ENCODE measurements around the gene ATP5IF1.

The ATP5IF1 gene

DNA sequence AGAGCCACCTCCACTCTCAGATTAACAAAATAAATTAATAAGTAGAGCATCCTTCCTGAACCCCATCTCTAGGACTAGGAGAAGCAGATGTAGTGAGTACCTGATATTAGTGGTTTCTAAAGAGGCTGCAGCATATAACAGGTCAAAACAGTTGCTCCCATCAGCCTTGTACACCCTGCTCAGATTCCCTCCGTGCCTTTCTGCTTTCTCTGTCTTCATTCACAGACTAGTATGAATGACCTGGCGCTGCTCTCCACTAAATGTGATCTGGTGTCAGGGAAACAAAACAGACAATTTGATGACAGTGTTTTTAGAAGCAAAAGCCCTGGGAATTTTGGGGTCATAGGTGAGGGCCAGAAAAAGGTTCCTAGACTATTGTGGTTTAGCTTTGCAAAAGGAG, 31.7 kb downstream of the ATP5IF1 start:
- Histone ChIP-seq H4K8ac (ENCODE audit: low read length) (no peak overlapping the region), H3K9ac (ENCODE audit: low read length) (no peak overlapping the region), H2BK15ac (ENCODE audit: low read depth, poor library complexity, severe bottlenecking) (no peak overlapping the region), H2AK5ac (ENCODE audit: low read length, severe bottlenecking) (no peak overlapping the region), H2BK5ac (ENCODE audit: low read depth, low read length, poor library complexity, severe bottlenecking) (no peak overlapping the region), H2BK120ac (ENCODE audit: low read depth, low read length) (no peak overlapping the region), H3K27ac (ENCODE audit: low read length, poor library complexity, severe bottlenecking) (no peak overlapping the region), H3K36me3 (ENCODE audit: control insufficient read depth in 1 of 2, insufficient read depth in 2 of 2, low read depth in 1 of 2, low read length in 2 of 2) (peaks cover 22 to 39% of the 10 kb centered on the region in 2 experiments), H3K23ac (ENCODE audit: low read length in 2 of 2) (no peak overlapping the region), H2AFZ (ENCODE audit: low read depth, low read length) (no peak overlapping the region), H3K14ac (ENCODE audit: low read length in 2 of 2) (no peak overlapping the region), H3K4me3 (ENCODE audit: insufficient read depth in 1 of 2, low read depth in 1 of 2, low read length in 2 of 2) (no peak overlapping the region), H3K18ac (ENCODE audit: low read depth in 1 of 2, low read length in 2 of 2) (no peak overlapping the region), H3K27me3 (ENCODE audit: control insufficient read depth in 1 of 2, insufficient read depth in 1 of 2, low read length in 2 of 2) (no peaks in the 10 kb centered on the region), H4K91ac (ENCODE audit: low read length) (no peak overlapping the region), H3K4me1 (ENCODE audit: control insufficient read depth, insufficient read depth, low read depth, low read length) (peaks cover 29% of the 10 kb centered on the region), H3K4me2 (ENCODE audit: low read length, poor library complexity, severe bottlenecking) (no peak overlapping the region), H3K4ac (ENCODE audit: low read depth in 1 of 2, low read length in 2 of 2) (no peak overlapping the region), H3K9me3 (ENCODE audit: control insufficient read depth, low read length) (no peaks in the 10 kb centered on the region), H2BK12ac (ENCODE audit: low read length in 2 of 2) (no peak overlapping the region), H3K79me1 (replicated peaks; ENCODE audit: low read length, poor library complexity, severe bottlenecking) (peaks cover 25% of the 10 kb centered on the region)
- WGBS: 97% methylated on average over 2 of the region's 2 CpGs
- DNase-seq: no peak

DNA sequence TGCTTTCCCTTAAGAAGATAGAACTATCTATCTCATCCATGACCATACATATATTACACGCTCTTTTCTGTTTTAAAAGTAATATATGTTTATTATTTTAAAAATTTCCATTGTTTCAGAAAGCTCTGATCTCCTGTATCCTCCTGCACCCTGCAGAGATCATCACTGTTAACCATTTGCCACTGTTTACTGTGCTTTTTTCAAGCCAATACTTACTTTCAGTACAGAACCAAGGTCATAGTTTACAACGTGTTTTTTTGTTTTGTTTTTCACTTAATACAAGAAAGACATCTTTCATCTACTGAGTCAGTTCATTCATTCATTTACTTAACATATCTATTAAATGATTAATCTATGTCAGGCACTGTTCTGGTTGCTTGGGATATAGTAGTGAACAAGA, 33.6 kb downstream of the ATP5IF1 start:
- H3K4me2 ChIP-seq (ENCODE audit: low read length, poor library complexity, severe bottlenecking): no peak overlapping the region
- DNase-seq: no peak
- WGBS: no CpG with 5 or more reads among the region's 2 CpGs
- H3K18ac ChIP-seq (ENCODE audit: low read depth in 1 of 2, low read length in 2 of 2): no peak overlapping the region
- no peak overlapping the region for H2AFZ ChIP-seq (ENCODE audit: low read depth, low read length)
- H3K9me3 ChIP-seq (ENCODE audit: control insufficient read depth, low read length): no peaks in the 10 kb centered on the region
- H3K27ac ChIP-seq (ENCODE audit: low read length, poor library complexity, severe bottlenecking): no peak overlapping the region
- H3K14ac ChIP-seq (ENCODE audit: low read length in 2 of 2): no peak overlapping the region
- peaks cover 39 to 53% of the 10 kb centered on the region in 2 experiments for H3K36me3 ChIP-seq (ENCODE audit: control insufficient read depth in 1 of 2, insufficient read depth in 2 of 2, low read depth in 1 of 2, low read length in 2 of 2)
- H3K23ac ChIP-seq (ENCODE audit: low read length in 2 of 2): no peak overlapping the region
- H2BK12ac ChIP-seq (ENCODE audit: low read length in 2 of 2): no peak overlapping the region
- H4K8ac ChIP-seq (ENCODE audit: low read length): no peak overlapping the region
- H3K4me1 ChIP-seq (ENCODE audit: control insufficient read depth, insufficient read depth, low read depth, low read length): peaks cover 27% of the 10 kb centered on the region
- no peak overlapping the region for H2BK5ac ChIP-seq (ENCODE audit: low read depth, low read length, poor library complexity, severe bottlenecking)
- H3K79me1 ChIP-seq (replicated peaks; ENCODE audit: low read length, poor library complexity, severe bottlenecking): peaks cover 40% of the 10 kb centered on the region
- H2BK15ac ChIP-seq (ENCODE audit: low read depth, poor library complexity, severe bottlenecking): no peak overlapping the region
- H2BK120ac ChIP-seq (ENCODE audit: low read depth, low read length): no peak overlapping the region
- no peak overlapping the region for H3K9ac ChIP-seq (ENCODE audit: low read length)
- H3K27me3 ChIP-seq (ENCODE audit: control insufficient read depth in 1 of 2, insufficient read depth in 1 of 2, low read length in 2 of 2): no peaks in the 10 kb centered on the region
- no peak overlapping the region for H3K4ac ChIP-seq (ENCODE audit: low read depth in 1 of 2, low read length in 2 of 2)
- H2AK5ac ChIP-seq (ENCODE audit: low read length, severe bottlenecking): no peak overlapping the region
- no peak overlapping the region for H4K91ac ChIP-seq (ENCODE audit: low read length)
- no peak overlapping the region for H3K4me3 ChIP-seq (ENCODE audit: insufficient read depth in 1 of 2, low read depth in 1 of 2, low read length in 2 of 2)

DNA sequence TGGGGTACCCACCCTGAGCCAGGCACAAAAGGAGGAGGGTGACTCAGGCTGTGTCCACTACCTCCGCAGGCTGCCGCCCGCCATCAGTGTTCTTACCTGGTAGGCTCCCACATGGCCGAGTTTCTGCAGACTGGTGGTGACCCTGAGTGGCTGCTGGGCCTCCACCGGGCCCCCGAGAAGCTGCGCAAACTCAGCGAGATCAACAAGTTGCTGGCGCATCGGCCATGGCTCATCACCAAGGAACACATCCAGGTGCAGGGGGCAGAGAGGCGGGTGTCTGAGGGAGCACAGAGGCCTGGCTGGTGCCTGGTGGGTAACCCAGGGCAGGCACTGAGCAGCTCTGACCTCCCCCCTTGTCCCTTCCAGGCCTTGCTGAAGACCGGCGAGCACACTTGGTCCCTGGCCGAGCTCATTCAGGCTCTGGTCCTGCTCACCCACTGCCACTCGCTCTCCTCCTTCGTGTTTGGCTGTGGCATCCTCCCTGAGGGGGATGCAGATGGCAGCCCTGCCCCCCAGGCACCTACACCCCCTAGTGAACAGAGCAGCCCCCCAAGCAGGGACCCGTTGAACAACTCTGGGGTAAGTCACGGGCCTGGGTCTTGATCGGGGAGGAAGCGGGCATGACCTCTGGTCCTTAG, 36.4 kb downstream of the ATP5IF1 start:
- Histone ChIP-seq H3K4me1 (ENCODE audit: control insufficient read depth, insufficient read depth, low read depth, low read length) (peaks cover 15% of the 10 kb centered on the region), H3K27ac (ENCODE audit: low read length, poor library complexity, severe bottlenecking) (no peak overlapping the region), H3K14ac (ENCODE audit: low read length in 2 of 2) (no peak overlapping the region), H3K79me1 (replicated peaks; ENCODE audit: low read length, poor library complexity, severe bottlenecking) (peaks cover 39% of the 10 kb centered on the region), H2AK5ac (ENCODE audit: low read length, severe bottlenecking) (no peak overlapping the region), H2BK120ac (ENCODE audit: low read depth, low read length) (no peak overlapping the region), H3K4me2 (ENCODE audit: low read length, poor library complexity, severe bottlenecking) (no peak overlapping the region), H3K27me3 (ENCODE audit: control insufficient read depth in 1 of 2, insufficient read depth in 1 of 2, low read length in 2 of 2) (no peaks in the 10 kb centered on the region), H3K9me3 (ENCODE audit: control insufficient read depth, low read length) (no peaks in the 10 kb centered on the region), H2BK5ac (ENCODE audit: low read depth, low read length, poor library complexity, severe bottlenecking) (no peak overlapping the region), H4K8ac (ENCODE audit: low read length) (peak overlapping the region; percentile 46), H3K4me3 (ENCODE audit: insufficient read depth in 1 of 2, low read depth in 1 of 2, low read length in 2 of 2) (peak overlapping the region in 1 of 2 experiments; percentile 16), H3K23ac (ENCODE audit: low read length in 2 of 2) (no peak overlapping the region), H4K91ac (ENCODE audit: low read length) (no peak overlapping the region), H2AFZ (ENCODE audit: low read depth, low read length) (no peak overlapping the region), H2BK15ac (ENCODE audit: low read depth, poor library complexity, severe bottlenecking) (no peak overlapping the region), H2BK12ac (ENCODE audit: low read length in 2 of 2) (peak overlapping the region in 1 of 2 experiments; percentile 31), H3K4ac (ENCODE audit: low read depth in 1 of 2, low read length in 2 of 2) (no peak overlapping the region), H3K9ac (ENCODE audit: low read length) (no peak overlapping the region), H3K36me3 (ENCODE audit: control insufficient read depth in 1 of 2, insufficient read depth in 2 of 2, low read depth in 1 of 2, low read length in 2 of 2) (peaks cover 64 to 75% of the 10 kb centered on the region in 2 experiments), H3K18ac (ENCODE audit: low read depth in 1 of 2, low read length in 2 of 2) (no peak overlapping the region)
- 98% methylated on average over 20 of the region's 20 CpGs for WGBS
- DNase-seq: no peak

DNA sequence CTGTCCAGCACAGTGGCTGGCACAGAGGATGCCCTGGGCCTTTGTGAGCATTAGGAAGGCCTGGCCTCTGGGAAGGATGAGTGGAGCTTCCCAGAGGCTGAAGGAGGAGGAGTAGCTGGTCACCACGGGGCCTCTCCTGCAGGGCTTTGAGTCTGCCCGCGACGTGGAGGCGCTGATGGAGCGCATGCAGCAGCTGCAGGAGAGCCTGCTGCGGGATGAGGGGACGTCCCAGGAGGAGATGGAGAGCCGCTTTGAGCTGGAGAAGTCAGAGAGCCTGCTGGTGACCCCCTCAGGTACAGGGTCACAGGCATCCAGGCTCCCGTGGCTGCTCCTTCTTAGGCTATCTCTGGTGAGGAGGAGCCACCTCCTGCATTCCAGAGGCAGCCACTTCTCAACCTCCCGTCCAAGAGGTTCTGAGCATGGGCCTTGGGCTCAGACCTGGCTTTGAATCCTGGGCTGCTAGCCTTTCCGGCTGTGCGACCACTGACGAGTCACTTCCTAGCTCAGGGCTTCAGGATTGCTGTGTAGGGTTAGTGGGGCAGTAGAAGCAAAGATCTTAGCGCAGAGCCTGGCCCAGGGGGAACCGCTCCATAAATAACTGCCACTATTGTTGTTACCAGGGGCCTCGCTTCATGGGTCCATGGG, 37.4 kb downstream of the ATP5IF1 start:
- H3K9ac ChIP-seq (ENCODE audit: low read length): no peak overlapping the region
- WGBS: 75% methylated on average over 17 of the region's 17 CpGs
- no peaks in the 10 kb centered on the region for H3K27me3 ChIP-seq (ENCODE audit: control insufficient read depth in 1 of 2, insufficient read depth in 1 of 2, low read length in 2 of 2)

More for the DNA sequence above, 37.4 kb downstream of the ATP5IF1 start:
- Histone ChIP-seq H3K4ac (ENCODE audit: low read depth in 1 of 2, low read length in 2 of 2) (no peak overlapping the region), H3K4me3 (ENCODE audit: insufficient read depth in 1 of 2, low read depth in 1 of 2, low read length in 2 of 2) (no peak overlapping the region), H3K79me1 (replicated peaks; ENCODE audit: low read length, poor library complexity, severe bottlenecking) (peaks cover 40% of the 10 kb centered on the region), H4K8ac (ENCODE audit: low read length) (no peak overlapping the region), H3K23ac (ENCODE audit: low read length in 2 of 2) (peak overlapping the region in 1 of 2 experiments; percentile 72), H3K4me1 (ENCODE audit: control insufficient read depth, insufficient read depth, low read depth, low read length) (peaks cover 12% of the 10 kb centered on the region), H4K91ac (ENCODE audit: low read length) (no peak overlapping the region), H3K9me3 (ENCODE audit: control insufficient read depth, low read length) (no peaks in the 10 kb centered on the region), H2BK5ac (ENCODE audit: low read depth, low read length, poor library complexity, severe bottlenecking) (no peak overlapping the region), H2BK12ac (ENCODE audit: low read length in 2 of 2) (no peak overlapping the region), H3K27ac (ENCODE audit: low read length, poor library complexity, severe bottlenecking) (no peak overlapping the region), H3K18ac (ENCODE audit: low read depth in 1 of 2, low read length in 2 of 2) (peak overlapping the region in 1 of 2 experiments; percentile 42), H2AK5ac (ENCODE audit: low read length, severe bottlenecking) (no peak overlapping the region), H3K14ac (ENCODE audit: low read length in 2 of 2) (no peak overlapping the region), H2AFZ (ENCODE audit: low read depth, low read length) (no peak overlapping the region), H2BK15ac (ENCODE audit: low read depth, poor library complexity, severe bottlenecking) (no peak overlapping the region), H3K4me2 (ENCODE audit: low read length, poor library complexity, severe bottlenecking) (no peak overlapping the region), H2BK120ac (ENCODE audit: low read depth, low read length) (no peak overlapping the region), H3K36me3 (ENCODE audit: control insufficient read depth in 1 of 2, insufficient read depth in 2 of 2, low read depth in 1 of 2, low read length in 2 of 2) (peaks cover 71 to 84% of the 10 kb centered on the region in 2 experiments)
- DNase-seq: no peak

Data from mesenchymal stem cell (in vitro differentiated cells and primary cell).